GM18907 (cell line): ENCODE results near the gene AMBN.

Experiments used
- ATAC-seq: cut with Tn5 transposase; IDR thresholded peaks from one replicate; pipeline ENCODE4 v1.9.1; 2021; ENCODE audit warnings: mild to moderate bottlenecking, moderate library complexity; ENCODE audit not compliant: unreplicated experiment

Gene AMBN

GRCh38 chr4:70591955-70592582 is at the start of gene AMBN:
AMBN (plus strand) TSS chr4:70592256; CDS start chr4:70592359, 103 bp downstream.
- ATAC-seq, result no peak

- peak; percentile 68 for ATAC-seq
Observed at GRCh38 chr4:70544279-70544868, 47.7 kb upstream of the AMBN start.

DNA sequence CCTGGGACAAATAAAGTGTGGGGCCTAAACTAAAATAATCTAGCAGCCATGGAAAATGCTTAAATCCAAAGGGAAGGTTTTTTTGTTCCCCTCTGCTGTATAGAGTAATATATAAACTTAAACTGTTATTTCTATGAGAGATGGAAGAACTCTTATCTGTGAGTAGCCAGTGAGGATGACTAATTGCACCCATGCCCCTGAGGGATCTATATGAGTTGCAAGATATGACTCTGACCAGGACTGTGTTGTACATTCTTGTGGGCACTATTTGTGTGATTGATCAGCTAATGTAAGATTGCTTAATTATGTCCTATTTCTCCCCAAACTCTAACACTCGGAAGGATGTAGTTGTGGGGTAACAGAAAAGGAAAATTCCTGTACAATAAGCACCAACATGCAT is 35.2 kb upstream of the AMBN start:
- ATAC-seq, result no peak

DNA sequence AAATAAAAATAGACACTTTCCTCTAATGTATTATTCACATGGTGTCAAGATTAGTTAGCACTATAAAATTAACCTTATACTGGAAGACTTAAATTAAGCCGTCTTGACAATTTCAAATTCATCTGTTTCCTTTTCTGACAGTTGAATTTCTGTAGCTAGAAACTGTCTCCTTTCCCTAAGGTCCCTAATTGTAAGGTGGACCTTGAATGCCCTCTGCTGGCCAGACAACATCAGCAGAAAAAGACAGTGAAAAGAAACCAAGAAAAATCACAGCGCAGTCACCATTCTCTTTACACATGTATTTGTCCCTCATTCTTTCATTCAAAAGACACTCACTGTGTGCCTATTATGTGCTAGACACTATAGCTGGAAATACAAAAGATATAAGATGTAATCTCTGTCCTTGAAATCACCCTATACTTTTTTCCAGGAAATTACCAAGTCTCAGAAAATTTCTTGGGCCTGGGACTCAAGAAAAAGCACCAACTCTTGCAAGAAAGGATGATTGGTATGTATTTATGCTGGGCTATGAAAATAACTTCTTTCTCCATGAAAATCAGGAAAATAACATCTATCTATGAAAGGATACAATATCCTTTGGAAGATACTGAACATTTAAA is 32.7 kb upstream of the AMBN start:
- peak; percentile 75 for ATAC-seq

DNA sequence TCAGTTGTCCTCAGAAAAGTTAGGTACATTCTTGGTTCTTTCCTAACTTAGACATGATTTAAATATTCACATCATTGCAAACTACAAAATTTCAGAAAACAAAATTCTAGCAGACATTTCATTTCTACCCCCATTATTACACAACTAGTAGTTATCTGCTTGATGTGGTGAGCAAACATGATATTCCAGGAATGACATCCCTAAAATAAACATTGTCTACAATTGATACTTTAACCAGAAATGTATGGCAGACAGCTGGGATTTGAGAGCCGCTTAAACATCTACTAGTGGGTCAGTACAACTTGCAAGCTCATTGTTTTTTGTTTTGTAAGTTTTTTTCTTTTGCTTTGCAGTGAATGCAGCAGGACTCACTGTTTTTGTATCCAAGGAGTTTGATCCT is 32.1 kb upstream of the AMBN start:
- no peak for ATAC-seq

GRCh38 chr4:70564033-70564432 is 28.0 kb upstream of the AMBN start:
- ATAC-seq, result no peak

DNA sequence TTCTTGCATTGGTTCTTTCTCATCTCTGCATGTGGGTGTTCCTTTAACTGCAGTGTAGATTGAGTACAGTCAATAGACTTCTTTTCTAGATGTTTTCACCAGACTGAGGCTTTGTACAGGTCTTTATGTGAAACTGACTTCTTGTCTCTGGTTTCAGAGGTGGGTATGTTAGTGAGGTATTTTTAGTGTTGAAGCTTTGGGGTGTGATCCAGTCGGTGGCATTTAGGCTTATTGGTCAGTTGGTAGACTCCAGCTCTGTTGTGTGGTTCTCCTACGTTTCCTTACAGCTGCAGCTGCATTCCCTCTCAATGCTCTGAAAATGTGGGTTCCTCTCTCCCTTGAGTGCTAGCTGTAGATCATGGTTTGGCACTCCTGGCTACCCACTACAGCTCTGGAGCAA is 21.3 kb upstream of the AMBN start:
- ATAC-seq, result no peak

DNA sequence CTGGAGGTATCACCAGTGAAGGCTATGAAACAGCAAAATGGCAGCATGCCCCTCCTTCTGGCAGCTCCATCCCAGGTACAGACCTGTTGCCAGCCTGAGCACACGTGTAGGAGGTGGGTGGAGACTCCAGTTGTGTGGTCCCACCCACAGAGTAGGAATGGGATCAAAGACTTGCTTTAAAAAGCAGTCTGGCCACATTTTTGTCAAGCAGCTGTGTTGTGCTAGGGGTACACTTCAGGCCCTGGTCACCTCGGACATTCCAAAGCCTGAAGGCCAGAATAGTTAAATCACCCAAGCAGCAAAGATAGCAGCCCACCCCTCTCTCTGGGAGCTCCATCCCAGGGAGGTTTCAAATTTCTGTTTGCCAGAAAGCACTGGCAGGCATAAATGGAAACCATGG is 20.3 kb upstream of the AMBN start:
- no peak for ATAC-seq

GRCh38 chr4:70575964-70576363 is 16.1 kb upstream of the AMBN start:
- ATAC-seq, result no peak

DNA sequence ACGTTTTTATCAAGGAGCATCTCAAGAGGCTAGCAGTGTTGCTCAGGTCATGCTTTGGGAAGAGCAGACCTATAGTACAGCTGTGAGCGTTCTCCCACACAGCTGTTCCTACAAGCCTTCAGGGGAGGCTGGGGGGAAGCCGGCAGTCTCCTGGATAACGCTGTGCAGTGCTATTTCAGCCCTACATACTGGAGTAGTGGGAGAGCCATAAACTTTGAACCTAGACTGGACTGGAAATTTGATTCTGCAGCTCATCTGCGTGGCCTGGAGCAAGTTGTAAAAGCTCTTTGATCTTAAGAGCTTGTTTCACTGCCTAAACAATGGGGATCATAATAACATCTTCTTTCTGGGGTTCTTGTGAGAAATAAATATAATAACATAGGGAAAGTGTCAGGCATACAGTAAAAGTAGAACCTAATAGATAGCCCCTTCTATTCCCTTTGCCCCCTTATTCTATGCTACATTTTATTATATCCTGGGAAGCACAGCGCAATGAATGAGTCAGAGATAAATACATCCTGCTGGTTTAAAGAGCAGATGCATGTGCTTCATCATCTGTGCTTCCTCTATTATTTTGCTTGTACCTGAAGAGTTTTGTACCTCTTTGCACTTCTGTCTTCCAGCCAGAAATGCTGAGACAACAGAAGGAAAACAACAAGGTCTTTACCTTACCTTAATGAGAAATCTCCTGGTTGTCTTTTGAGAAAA is 14.7 kb upstream of the AMBN start:
- ATAC-seq, result no peak

- no peak for ATAC-seq
Observed at GRCh38 chr4:70581980-70582379, 10.1 kb upstream of the AMBN start.

- no peak for ATAC-seq
Observed at GRCh38 chr4:70583952-70584834, 7.9 kb upstream of the AMBN start.

GRCh38 chr4:70586841-70587240 is 5.2 kb upstream of the AMBN start:
- ATAC-seq, result no peak

- peak; percentile 97 for ATAC-seq
Observed at GRCh38 chr4:70589785-70590184, 2.3 kb upstream of the AMBN start.

- ATAC-seq, result no peak
Observed at GRCh38 chr4:70594196-70594595, 2.1 kb downstream of the AMBN start.

DNA sequence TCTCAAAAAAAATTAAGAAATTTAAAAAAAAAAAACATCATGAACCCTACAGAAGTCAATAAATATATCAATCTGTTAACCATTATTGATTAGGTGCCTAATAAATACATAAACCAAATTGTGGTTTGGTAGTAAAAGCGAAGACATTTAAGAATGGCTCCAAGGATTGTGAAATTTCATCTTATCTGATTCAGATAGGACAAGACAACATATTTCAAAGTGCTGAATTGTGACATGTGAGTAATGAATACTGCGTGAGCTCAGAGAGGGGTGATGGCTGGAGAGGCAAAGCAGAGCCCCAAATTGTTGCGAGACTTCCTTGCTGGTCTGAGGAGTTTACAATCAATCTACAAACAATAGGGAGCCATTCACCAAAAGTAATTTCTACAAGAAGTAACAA is 8.2 kb downstream of the AMBN start:
- no peak for ATAC-seq

DNA sequence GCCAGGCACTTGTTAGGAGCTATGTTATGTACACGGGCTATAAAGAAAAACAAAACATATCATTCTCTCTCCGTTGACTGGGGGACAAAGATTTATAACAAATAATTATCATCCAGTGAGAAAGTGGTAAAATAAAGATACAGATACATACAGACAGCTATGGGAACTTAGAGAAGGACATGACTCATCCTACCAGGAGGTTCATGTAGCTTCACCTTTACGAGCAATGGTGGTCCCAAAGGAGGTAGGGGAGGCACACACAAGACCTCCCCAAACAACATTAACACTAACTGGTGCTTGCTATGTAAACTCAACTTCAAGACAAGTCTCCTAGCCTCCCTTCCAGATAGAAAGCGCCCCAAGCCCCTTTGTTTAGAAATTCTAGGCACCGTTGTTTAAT is 8.9 kb downstream of the AMBN start:
- no peak for ATAC-seq

GRCh38 chr4:70601422-70602039 is 9.5 kb downstream of the AMBN start:
- peak; percentile 97 for ATAC-seq

- ATAC-seq, result no peak
Observed at GRCh38 chr4:70603856-70604255, 11.8 kb downstream of the AMBN start.

GRCh38 chr4:70606459-70606858 is 14.4 kb downstream of the AMBN start:
- no peak for ATAC-seq
